Measurements from ENCODE around the gene PTPRS. TPM values are rescaled to one million over a fixed set of nuclear protein-coding genes. Genes with fewer than 3 reads are reported as not detected.
A peak's percentile ranks its signal among the peaks of the same experiment; 100 is the strongest.

Gene PTPRS
- total and polyA plus RNA-seq, 2 of the 8 experiments (the other 6 are each of a cell fraction or from before 2014, with no cell fraction given), result 96.8 to 223 TPM

GRCh38 chr19:5337126-5337525 lies 3.5 kb downstream of the PTPRS start:
- POLR2A ChIA-PET (ENCODE audit: partially characterized antibody), result interaction anchor here (0.8 to 1.8 kb wide), 6 partner anchors 10 to 44 kb away, joined by 3 to 9 read pairs (median 3); no protein-coding TSS in a partner anchor

More at GRCh38 chr19:5337126-5337525, 3.5 kb downstream of the PTPRS start:
- Histone ChIP-seq H2AK5ac (ENCODE audit: low read depth, low read length) (no peak overlapping the region), H4K8ac (ENCODE audit: extremely low read depth, insufficient read depth, low read length) (no peak overlapping the region), H2BK12ac (ENCODE audit: low read depth, low read length) (no peak overlapping the region), H3K27me3 (replicated peaks in 1 of 4; ENCODE audit: control insufficient read depth in 3 of 4, extremely low read depth in 1 of 4, insufficient read depth in 3 of 4, low read length in 3 of 4) (peaks cover 10 to 13% (median 12%) of the 10 kb centered on the region in 4 experiments), H3K79me1 (ENCODE audit: low read depth, low read length) (peaks cover 16% of the 10 kb centered on the region), H2BK120ac (replicated peaks; ENCODE audit: low read depth, low read length) (no peak overlapping the region), H3K18ac (ENCODE audit: extremely low read depth, low read length) (no peak overlapping the region), H2AFZ (ENCODE audit: low read length) (no peak overlapping the region), H3K23me2 (ENCODE audit: low read depth, low read length) (peaks cover 7% of the 10 kb centered on the region; the same call in 1 of the 2 replicates), H3K36me3 (ENCODE audit: control insufficient read depth in 2 of 4, insufficient read depth in 4 of 4, low read length in 3 of 4) (0 out of 8 replicates have a peak, but pooled peaks cover 0 to 3% (median 0%) of the 10 kb centered on the region in 4 experiments), H4K5ac (ENCODE audit: insufficient read length, low read depth, low read length) (no peak overlapping the region), H4K20me1 (replicated peaks in 1 of 2; ENCODE audit: control insufficient read depth in 1 of 2, insufficient read depth in 2 of 2, low read length in 2 of 2) (peaks cover 32 to 35% of the 10 kb centered on the region in 2 experiments), H3K9me3 (ENCODE audit: insufficient read depth in 2 of 2, low read depth in 1 of 2, low read length in 1 of 2) (peaks cover 4 to 8% of the 10 kb centered on the region in 2 experiments; a peak in 2 of 4 replicates), H2BK15ac (ENCODE audit: low read length) (no peak overlapping the region), H2BK5ac (ENCODE audit: low read depth, low read length) (no peak overlapping the region), H3K9ac (replicated peaks in 1 of 4; ENCODE audit: extremely low read depth in 1 of 4, low read depth in 3 of 4, low read length in 3 of 4) (no peak overlapping the region), H3K4me1 (replicated peaks in 1 of 4; ENCODE audit: control insufficient read depth in 3 of 4, insufficient read depth in 4 of 4, low read length in 3 of 4) (peaks cover 2 to 21% (median 12%) of the 10 kb centered on the region in 4 experiments), H3K4me3 (ENCODE audit: extremely low read depth in 1 of 4, insufficient read depth in 2 of 4, low read depth in 3 of 4, low read length in 4 of 4) (no peak overlapping the region), H3K4ac (replicated peaks; ENCODE audit: insufficient read length, low read depth, low read length) (no peak overlapping the region), H3K56ac (replicated peaks; ENCODE audit: insufficient read length, low read depth, low read length) (no peak overlapping the region), H4K91ac (replicated peaks; ENCODE audit: insufficient read length, low read length) (no peak overlapping the region), H3K23ac (ENCODE audit: insufficient read length) (no peak overlapping the region), H3K27ac (ENCODE audit: low read depth, low read length) (no peak overlapping the region), H2BK20ac (ENCODE audit: low read length) (no peak overlapping the region), H3K14ac (ENCODE audit: insufficient read length) (no peak overlapping the region), H3K4me2 (ENCODE audit: insufficient read depth in 1 of 2, low read depth in 2 of 2, low read length in 2 of 2) (peak overlapping the region in 1 of 2 experiments; percentile 40; a peak in 2 of 4 replicates), H3K79me2 (ENCODE audit: control insufficient read depth in 1 of 2, insufficient read depth in 2 of 2, low read length in 2 of 2) (peaks cover 12 to 71% of the 10 kb centered on the region in 2 experiments)
- CTCF ChIA-PET (ENCODE audit: partially characterized antibody), result interaction anchor here (1.0 to 2.6 kb wide), 3 partner anchors 10 to 21 kb away, joined by 3 to 12 read pairs (median 3); no protein-coding TSS in a partner anchor
- no peak for TF ChIP-seq HDAC2 (IDR thresholded peaks at IDR 0.05; ENCODE audit: borderline replicate concordance in 1 of 2, low read depth in 2 of 2, low read length in 2 of 2)
- TF ChIP-seq ZNF274 (IDR thresholded peaks at IDR 0.05; ENCODE audit: borderline replicate concordance, extremely low read depth, low read length), result no peak
- no peak for TF ChIP-seq GABPA (IDR thresholded peaks at IDR 0.05; ENCODE audit: borderline replicate concordance, insufficient read depth, low read length)
- TF ChIP-seq TBP (IDR thresholded peaks at IDR 0.05; ENCODE audit: low read depth, low read length), result no peak
- no peak for TF ChIP-seq POLR2A (IDR thresholded peaks at IDR 0.05; ENCODE audit: control extremely low read depth in 1 of 2, low read depth in 2 of 2, low read length in 2 of 2)
- 87% methylated on average over 23 of the region's 24 CpGs; no CpG with 5 or more reads in 1 of the 2 experiments for WGBS, 2 experiments (ENCODE audit: extremely low coverage in 1 of 2, insufficient coverage in 1 of 2, insufficient read length in 1 of 2, insufficient replicate concordance in 2 of 2, low coverage in 1 of 2, low lambda C conversion rate in 2 of 2, missing lambda C conversion rate in 1 of 2)
- FAIRE-seq, result no peak
- DNase-seq (ENCODE audit: low read depth in 1 of 2, low spot score in 2 of 2), result no peak

Measured in H1 (cell line).